HUDEP-2 (cell line): ENCODE data around the gene LIPN.

Source experiments
- DNase-seq, 76 experiments: peaks; one replicate each; lab custom pipeline; 2025; ENCODE audit not compliant: unreplicated experiment in 76 of 76; lab: John Stamatoyannopoulos, UW

LIPN gene

DNA sequence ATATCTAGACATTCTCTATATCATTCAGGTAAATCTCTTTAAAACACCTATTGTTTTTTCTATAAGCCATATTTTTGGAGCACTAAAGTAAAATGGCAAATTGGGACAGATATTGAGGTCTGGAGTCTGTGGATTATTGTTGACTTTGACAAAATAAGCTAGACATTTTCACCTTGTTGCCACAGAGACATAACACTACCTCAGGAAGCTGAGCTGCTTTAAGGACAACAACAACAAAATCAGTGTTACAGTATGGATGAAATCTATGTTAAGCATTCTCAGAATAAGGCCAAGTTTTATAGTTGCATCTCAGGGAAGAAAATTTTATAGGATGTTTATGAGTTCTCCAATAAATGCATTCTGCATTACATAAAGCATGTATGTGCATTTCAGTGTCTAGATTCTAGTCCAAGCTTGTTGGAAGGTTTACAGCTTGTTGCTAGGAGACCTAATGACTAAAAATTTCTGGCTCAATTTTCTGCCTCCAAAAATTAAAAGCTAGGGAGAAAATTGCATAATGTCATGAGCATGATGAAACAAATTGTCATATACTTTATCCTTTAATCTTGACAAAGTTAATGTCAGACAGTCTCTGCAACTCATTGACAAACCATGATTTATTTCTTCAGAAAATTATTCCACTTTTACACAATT is 61.1 kb downstream of the LIPN start:
- no peak for DNase-seq

DNA sequence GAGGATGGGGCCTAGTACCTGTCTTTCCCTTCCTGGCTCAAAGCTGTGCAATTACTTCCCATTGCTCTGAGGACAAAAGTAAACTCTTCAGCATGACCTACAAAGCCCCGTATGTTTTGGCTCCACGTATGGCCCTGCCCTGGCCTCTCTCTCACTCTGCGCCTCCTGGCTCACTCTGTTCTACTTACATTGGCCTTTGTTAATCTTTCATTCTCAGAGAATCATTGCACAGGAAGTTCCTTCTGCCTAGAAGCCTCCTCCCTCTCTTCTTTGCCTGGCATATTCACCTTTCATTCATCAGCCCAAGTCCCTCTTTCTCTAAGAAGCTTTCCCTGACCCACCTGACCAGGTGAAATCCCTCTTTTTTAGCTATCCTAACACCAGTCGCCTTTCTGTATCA is 66.6 kb downstream of the LIPN start:
- no peak for DNase-seq

DNA sequence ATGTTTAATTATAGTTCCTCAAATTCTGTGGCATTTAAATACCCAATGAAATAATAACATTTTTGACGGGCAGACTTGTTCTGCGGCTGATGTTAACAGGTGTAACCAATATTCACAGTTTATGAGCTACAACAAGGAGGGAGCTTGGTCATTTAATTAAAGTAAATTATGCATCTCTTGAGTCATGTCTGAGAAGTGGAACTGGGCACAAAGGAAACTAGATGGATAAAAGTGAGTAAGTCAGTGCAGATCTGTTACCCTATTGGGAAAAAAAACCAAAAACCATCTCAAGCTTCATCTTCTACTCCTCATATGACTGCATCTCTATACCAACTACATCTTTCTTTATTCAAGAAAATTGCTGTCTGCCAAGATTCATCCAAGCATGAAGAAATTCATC is 67.9 kb downstream of the LIPN start:
- no peak for DNase-seq

DNA sequence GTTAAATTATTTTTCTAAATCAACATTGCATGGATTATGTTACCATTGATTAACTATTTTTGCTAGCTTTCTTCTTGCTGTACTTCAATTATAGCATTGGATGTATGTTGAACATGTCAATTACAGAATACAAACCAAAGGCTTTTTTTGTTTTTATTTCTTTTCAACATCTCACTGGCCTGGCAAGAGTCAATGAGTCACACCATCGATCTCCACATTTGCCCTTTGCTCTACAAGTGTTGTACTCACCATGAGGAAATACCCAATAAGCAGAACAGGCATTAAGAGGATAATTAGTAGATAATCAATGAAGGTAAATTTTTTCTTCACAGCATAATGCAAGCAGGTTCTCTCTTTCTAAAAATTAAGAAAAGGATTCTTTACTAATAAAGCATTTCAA is 68.5 kb downstream of the LIPN start:
- no peak for DNase-seq
